Fibroblast of villous mesenchyme (primary cell): ENCODE measurements around the gene ZNF479. TPM values are rescaled to one million over a fixed set of nuclear protein-coding genes. Genes with fewer than 3 reads are reported as not detected.
"Not testable (repeated sequence)": the region's sequence is repeated elsewhere in the genome, so short reads cannot be mapped to it uniquely, and the experiment has no call there.

Experiments used
- DNase-seq: peaks from one replicate; pipeline ENCODE4 v3.0.0-alpha.2; 2010; ENCODE audit warnings: low read depth
- H3K4me3 ChIP-seq: 2 replicates; pipeline ENCODE4 v1.5.1; 2011; ENCODE audit warnings: low read depth, mild to moderate bottlenecking, low read length
- total RNA-seq: library from RNA; depleted of rRNA; stranded (reverse); fragments of >200 nt; gene quantifications from 2 replicates; pipeline ENCODE4 v1.2.3, GENCODE V29; 2012
- TF ChIP-seq, protein P1 (sequence below): IDR thresholded peaks from 2 replicates; pipeline ENCODE4 v1.5.1; 2012; ENCODE audit warnings: low read depth, mild to moderate bottlenecking, low read length; ENCODE audit not compliant: insufficient read depth

The ZNF479 gene
- total RNA-seq, 1 donor = not detected

DNA sequence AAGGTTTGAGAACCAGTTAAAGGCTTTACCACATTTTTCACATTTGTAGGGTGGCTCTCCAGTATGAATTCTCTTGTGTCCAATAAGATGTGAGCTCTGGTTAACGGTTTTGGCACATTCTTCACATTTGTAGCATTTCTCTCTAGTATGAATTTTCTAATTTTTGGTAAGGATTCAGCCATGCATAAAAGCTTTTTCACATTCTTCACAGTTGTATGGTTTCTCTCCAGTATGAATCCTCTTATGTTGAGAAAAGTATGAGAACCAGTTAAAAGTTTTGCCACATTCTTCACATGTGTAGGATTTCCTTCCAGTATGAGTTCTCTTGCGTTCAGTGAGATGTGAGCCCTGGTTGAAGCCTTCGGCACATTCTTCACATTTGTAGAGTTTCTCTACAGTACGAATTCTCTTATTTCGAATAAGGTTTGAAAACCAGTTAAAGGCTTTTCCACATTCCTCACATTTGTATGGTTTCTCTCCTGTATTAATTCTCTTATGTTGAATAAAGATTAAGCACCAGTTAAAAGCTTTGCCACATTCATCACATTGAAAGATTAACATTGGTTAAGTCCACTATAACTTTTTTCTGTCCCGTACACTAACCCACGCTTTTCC is 33.2 kb upstream of the ZNF479 start:
- no peak overlapping the region for H3K4me3 ChIP-seq
- TF ChIP-seq, protein P1, sequence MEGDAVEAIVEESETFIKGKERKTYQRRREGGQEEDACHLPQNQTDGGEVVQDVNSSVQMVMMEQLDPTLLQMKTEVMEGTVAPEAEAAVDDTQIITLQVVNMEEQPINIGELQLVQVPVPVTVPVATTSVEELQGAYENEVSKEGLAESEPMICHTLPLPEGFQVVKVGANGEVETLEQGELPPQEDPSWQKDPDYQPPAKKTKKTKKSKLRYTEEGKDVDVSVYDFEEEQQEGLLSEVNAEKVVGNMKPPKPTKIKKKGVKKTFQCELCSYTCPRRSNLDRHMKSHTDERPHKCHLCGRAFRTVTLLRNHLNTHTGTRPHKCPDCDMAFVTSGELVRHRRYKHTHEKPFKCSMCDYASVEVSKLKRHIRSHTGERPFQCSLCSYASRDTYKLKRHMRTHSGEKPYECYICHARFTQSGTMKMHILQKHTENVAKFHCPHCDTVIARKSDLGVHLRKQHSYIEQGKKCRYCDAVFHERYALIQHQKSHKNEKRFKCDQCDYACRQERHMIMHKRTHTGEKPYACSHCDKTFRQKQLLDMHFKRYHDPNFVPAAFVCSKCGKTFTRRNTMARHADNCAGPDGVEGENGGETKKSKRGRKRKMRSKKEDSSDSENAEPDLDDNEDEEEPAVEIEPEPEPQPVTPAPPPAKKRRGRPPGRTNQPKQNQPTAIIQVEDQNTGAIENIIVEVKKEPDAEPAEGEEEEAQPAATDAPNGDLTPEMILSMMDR = no peak
- DNase-seq = no peak

DNA sequence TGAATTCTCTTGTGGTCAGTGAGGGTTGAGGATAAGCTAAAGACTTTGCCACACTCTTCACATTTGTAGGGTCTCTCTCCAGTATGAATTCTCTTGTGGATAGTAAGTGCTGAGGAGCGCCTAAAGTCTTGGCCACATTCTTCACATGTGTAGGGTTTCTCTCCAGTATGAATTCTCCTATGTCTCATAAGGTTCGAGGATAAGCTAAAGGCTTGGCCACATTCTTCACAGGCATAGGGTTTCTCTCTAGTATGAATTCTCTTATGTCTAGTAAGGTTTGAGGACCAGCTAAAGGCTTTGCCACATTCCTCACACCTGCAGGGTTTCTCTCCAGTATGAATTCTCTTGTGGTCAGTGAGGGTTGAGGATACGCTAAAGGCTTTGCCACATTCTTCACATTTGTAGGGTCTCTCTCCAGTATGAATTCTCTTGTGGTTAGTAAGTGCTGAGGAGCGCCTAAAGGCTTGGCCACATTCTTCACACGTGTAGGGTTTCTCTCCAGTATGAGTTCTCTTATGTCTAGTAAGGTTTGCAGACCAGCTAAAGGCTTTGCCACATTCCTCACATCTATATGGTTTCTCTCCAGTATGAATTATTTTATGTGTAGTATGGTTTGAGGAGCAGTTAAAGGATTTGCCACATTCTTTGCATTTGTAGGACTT is 12.0 kb downstream of the ZNF479 start:
- DNase-seq, H3K4me3 ChIP-seq: not testable (repeated sequence)
